ENCODE measurements around the gene ATP13A5.

Gene ATP13A5

GRCh38 chr3:193348686-193349085, 29.9 kb downstream of the ATP13A5 start:
- TF ChIP-seq CTCF (IDR thresholded peaks at IDR 0.05; ENCODE audit: extremely low read depth, insufficient read depth, missing control alignments), result no peak
- no peak for DNase-seq (ENCODE audit: low spot score)
- in situ Hi-C loops (cut with MboI; ENCODE audit: low pct_unique_long_range_greater_than_20kb, low sequenced_read_pairs, unreplicated experiment), result no loop called here

DNA sequence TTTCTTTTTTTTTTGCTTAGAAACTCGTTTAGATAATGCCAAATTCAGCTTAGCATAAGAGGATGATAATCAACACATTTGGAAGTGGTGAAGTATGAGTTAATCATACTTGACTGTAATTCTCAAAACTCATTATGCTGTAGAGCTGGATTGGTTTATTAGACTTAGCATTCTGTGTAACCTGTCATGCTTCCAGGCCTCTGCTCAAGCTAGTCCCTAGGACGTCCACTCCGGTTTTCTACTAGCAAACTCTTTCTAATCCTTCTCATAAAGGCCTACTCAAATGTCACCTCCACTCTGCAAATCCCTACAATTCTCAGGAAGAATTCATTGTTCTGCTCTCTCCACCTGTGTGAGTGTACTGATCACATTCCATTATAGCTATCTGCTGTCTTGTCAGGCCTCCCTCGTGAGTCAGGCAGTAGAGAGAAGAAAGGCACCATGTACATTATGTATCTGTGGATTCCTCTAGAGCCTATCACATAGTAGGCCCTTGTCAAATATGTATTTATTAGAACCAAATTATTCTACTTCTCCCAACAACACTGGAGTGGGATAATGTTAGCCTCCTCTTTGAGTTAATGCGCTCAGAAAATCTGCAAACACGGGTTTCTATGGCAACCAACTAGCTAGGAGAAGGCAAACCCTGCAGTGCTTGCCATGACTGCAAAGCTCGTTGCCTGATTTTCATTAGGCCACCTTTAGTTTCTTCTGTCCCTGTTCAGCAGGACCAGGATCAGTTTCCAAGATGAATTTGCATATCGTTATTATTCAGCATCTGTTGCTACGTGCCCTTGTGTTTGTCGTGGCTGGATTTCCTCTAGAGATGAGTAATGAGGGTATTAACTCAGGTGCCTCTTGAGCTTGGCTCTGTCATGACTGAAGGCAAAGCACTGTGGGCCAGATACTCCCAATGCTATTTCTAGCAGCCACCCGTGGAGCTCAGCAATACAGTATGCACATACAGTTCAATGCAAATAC, 30.7 kb downstream of the ATP13A5 start:
- TF ChIP-seq CTCF (IDR thresholded peaks at IDR 0.05; ENCODE audit: extremely low read depth, insufficient read depth, missing control alignments), result no peak
- no peak for DNase-seq (ENCODE audit: low spot score)
- in situ Hi-C loops (cut with MboI; ENCODE audit: low pct_unique_long_range_greater_than_20kb, low sequenced_read_pairs, unreplicated experiment), result no loop called here

DNA sequence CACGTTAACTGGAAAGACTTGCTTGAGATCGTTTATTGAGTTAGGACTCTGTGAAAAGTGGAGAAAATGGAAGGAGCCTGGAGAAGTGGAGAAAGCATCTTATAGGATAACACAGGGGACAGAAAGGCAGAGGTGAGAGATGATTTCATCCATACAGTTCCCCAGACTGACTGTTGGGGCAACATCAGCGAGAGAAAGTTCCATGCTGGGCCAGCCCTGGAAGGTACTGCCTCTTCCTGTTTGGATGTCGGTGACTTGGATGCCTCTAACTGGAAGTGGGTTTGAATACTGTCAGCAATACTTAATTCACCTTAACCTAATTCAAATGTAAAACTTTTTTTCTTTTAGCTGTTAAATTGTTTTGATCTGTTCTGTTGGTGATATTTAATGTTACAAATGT, 32.3 kb downstream of the ATP13A5 start:
- in situ Hi-C loops (cut with MboI; ENCODE audit: low pct_unique_long_range_greater_than_20kb, low sequenced_read_pairs, unreplicated experiment), result no loop called here
- DNase-seq (ENCODE audit: low spot score), result no peak
- no peak for TF ChIP-seq CTCF (IDR thresholded peaks at IDR 0.05; ENCODE audit: extremely low read depth, insufficient read depth, missing control alignments)

DNA sequence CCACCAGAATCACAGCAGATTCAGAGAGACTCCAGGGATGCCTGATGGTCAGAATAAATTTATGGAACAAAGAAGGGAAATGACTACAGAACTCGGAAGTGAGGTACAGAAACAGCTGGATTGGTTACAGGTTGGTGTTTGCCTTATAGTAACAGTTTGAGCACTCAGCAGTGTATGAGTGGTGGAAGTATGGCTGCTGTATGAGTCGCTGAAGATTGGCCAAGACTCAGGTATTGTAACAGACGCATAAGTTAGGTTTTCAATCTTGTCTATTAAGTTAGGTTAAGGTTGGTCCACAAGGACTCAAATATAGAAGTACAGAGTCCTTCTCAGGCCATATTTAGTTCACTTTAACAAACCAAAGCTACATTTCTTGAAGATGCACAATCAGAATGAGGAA, 33.1 kb downstream of the ATP13A5 start:
- in situ Hi-C loops (cut with MboI; ENCODE audit: low pct_unique_long_range_greater_than_20kb, low sequenced_read_pairs, unreplicated experiment), result no loop called here
- DNase-seq (ENCODE audit: low spot score), result no peak
- TF ChIP-seq CTCF (IDR thresholded peaks at IDR 0.05; ENCODE audit: extremely low read depth, insufficient read depth, missing control alignments), result no peak

- TF ChIP-seq CTCF (IDR thresholded peaks at IDR 0.05; ENCODE audit: extremely low read depth, insufficient read depth, missing control alignments), result no peak
- in situ Hi-C loops (cut with MboI; ENCODE audit: low pct_unique_long_range_greater_than_20kb, low sequenced_read_pairs, unreplicated experiment), result no loop called here
- no peak for DNase-seq (ENCODE audit: low spot score)
These were observed 34.1 kb downstream of the ATP13A5 start for GRCh38 chr3:193344486-193344885.

DNA sequence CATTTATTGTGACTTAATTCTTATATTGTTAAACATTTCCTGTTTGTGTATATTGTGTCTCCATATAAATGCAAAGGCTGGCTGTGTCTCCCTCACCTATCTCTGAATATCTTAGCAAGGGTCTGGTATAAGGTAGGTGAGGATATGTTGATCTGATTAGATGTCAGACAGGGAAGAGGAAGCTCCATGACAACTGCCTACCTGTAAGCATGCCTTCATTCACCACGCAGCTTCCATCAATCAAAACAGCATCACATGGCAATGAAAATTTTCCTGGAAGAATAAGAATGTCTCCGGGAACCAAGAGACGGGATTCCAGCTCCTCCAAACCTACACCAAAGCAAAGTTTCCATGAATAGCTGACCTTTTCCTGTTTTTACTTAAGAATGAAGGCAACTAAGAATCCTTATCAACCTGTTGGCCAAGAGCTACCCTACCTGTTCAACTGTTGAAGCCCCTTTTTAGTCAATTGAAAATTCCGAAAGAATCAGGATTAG, 34.8 kb downstream of the ATP13A5 start:
- no peak for DNase-seq (ENCODE audit: low spot score)
- in situ Hi-C loops (cut with MboI; ENCODE audit: low pct_unique_long_range_greater_than_20kb, low sequenced_read_pairs, unreplicated experiment), result no loop called here
- TF ChIP-seq CTCF (IDR thresholded peaks at IDR 0.05; ENCODE audit: extremely low read depth, insufficient read depth, missing control alignments), result no peak
